Astrocyte (in vitro differentiated cells and primary cell): ENCODE results near the gene FAM241B.

Experiments used
- EZH2 ChIP-seq: IDR thresholded peaks from 2 replicates; pipeline ENCODE4 v1.6.1; 2012; ENCODE audit warnings: mild to moderate bottlenecking, low read length, inconsistent platforms; ENCODE audit not compliant: insufficient read depth
- TF ChIP-seq, protein P1 (sequence below): IDR thresholded peaks from 2 replicates; pipeline ENCODE4 v1.5.1; 2011; ENCODE audit warnings: low read depth, mild to moderate bottlenecking, inconsistent platforms, low read length, moderate library complexity; ENCODE audit not compliant: insufficient read depth

DNA sequence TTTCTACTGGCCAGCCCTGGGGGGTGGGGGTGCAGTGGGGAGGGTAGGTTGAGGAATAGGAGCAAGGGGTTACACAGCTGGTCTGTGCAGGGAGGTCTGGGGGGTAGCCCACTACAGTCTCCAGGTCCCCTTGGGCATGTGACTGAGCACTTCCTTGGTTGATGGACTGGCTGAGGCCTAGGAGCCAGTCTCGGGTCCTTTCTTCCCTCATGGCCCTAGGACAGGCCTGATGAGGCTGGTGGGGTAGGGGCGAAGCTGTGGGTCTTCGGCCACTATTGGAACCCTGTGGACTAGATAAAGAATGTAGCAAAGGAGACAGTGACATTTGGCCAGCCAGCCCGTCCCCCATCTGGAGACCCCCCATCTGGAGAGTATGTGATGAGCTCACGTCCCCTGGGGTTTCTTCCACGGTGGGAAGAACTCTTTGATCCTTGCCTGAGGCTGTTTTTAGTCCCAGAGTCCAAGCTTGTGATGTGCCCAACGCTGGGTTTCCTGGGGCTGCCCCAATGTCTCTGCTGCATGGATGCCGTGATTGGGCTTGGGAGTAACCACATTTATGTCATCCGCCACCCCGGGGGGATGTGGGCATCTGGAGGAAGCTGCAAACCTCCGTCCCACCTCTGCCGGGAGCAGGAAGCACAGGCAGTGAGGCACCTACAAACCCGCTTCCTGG, 20.7 kb downstream of the FAM241B start:
- TF ChIP-seq, protein P1, sequence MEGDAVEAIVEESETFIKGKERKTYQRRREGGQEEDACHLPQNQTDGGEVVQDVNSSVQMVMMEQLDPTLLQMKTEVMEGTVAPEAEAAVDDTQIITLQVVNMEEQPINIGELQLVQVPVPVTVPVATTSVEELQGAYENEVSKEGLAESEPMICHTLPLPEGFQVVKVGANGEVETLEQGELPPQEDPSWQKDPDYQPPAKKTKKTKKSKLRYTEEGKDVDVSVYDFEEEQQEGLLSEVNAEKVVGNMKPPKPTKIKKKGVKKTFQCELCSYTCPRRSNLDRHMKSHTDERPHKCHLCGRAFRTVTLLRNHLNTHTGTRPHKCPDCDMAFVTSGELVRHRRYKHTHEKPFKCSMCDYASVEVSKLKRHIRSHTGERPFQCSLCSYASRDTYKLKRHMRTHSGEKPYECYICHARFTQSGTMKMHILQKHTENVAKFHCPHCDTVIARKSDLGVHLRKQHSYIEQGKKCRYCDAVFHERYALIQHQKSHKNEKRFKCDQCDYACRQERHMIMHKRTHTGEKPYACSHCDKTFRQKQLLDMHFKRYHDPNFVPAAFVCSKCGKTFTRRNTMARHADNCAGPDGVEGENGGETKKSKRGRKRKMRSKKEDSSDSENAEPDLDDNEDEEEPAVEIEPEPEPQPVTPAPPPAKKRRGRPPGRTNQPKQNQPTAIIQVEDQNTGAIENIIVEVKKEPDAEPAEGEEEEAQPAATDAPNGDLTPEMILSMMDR: no peak
- no peak for TF ChIP-seq EZH2
